T-helper 2 cell treated with Interferon-gamma antibody and Interleukin-4, amounts not matched to agents 100 ng/mL and 5 ng/mL, for 36 hours (primary cell): Measurements from ENCODE around the gene CNGA3. TPM values are rescaled to one million over a fixed set of nuclear protein-coding genes. Genes with fewer than 3 reads are reported as not detected.
"Not testable (repeated sequence)": the region's sequence is repeated elsewhere in the genome, so short reads cannot be mapped to it uniquely, and the experiment has no call there.

Experiments
- intact Hi-C: fragments of 100-400 bp; cut with micrococcal nuclease; formaldehyde crosslinking; loops from one replicate; pipeline ENCODE4 v1.15.1; 2023
- total RNA-seq: library from RNA; stranded (reverse); gene quantifications from 2 replicates; pipeline ENCODE4 v1.2.3, GENCODE V29; 2022

The CNGA3 gene
- total RNA-seq, 1 donor from 2014 or later, result not detected

- intact Hi-C loops, result no loop called here
Observed at GRCh38 chr2:98396745-98397355, 50.6 kb downstream of the CNGA3 start.

- intact Hi-C loops, result no loop called here
Observed at GRCh38 chr2:98399140-98399539, 52.9 kb downstream of the CNGA3 start.

- intact Hi-C loops, result no loop called here
Observed at GRCh38 chr2:98403878-98404277, 57.6 kb downstream of the CNGA3 start.

GRCh38 chr2:98404556-98405250, 58.4 kb downstream of the CNGA3 start:
- intact Hi-C loops, result no loop called here

GRCh38 chr2:98405301-98405700, 59.0 kb downstream of the CNGA3 start:
- intact Hi-C loops, result no loop called here

GRCh38 chr2:98408155-98408554, 61.9 kb downstream of the CNGA3 start:
- intact Hi-C loops, result no loop called here

GRCh38 chr2:98412751-98413458, 66.6 kb downstream of the CNGA3 start:
- intact Hi-C loops, result loop anchor here (1.0 to 5.0 kb wide), 7 partner anchors 26 to 424 kb away; partner anchors contain the start of gene INPP4A

GRCh38 chr2:98414246-98414645, 68.0 kb downstream of the CNGA3 start:
- intact Hi-C loops, result loop anchor here (5.0 kb wide), 1 partner anchor 73 kb away; no protein-coding TSS in a partner anchor

GRCh38 chr2:98415719-98416248, 69.5 kb downstream of the CNGA3 start:
- intact Hi-C loops, result not testable (repeated sequence)

GRCh38 chr2:98416383-98417159, 70.3 kb downstream of the CNGA3 start:
- intact Hi-C loops, result no loop called here

- intact Hi-C loops, result no loop called here
Observed at GRCh38 chr2:98419544-98419943, 73.3 kb downstream of the CNGA3 start.

- intact Hi-C loops, result no loop called here
Observed at GRCh38 chr2:98419977-98420725, 73.9 kb downstream of the CNGA3 start.

GRCh38 chr2:98422449-98422848, 76.2 kb downstream of the CNGA3 start:
- intact Hi-C loops, result no loop called here

GRCh38 chr2:98426771-98427170, 80.5 kb downstream of the CNGA3 start:
- intact Hi-C loops, result no loop called here

- intact Hi-C loops, result no loop called here
Observed at GRCh38 chr2:98432145-98432544, 85.9 kb downstream of the CNGA3 start.

GRCh38 chr2:98433363-98433964, 87.2 kb downstream of the CNGA3 start:
- intact Hi-C loops, result no loop called here

GRCh38 chr2:98434492-98434891, 88.2 kb downstream of the CNGA3 start:
- intact Hi-C loops, result no loop called here

GRCh38 chr2:98435670-98436069, 89.4 kb downstream of the CNGA3 start:
- intact Hi-C loops, result not testable (repeated sequence)

- intact Hi-C loops, result no loop called here
Observed at GRCh38 chr2:98436734-98437133, 90.5 kb downstream of the CNGA3 start.
